Psoas muscle (tissue), 8 donors: ENCODE data around the gene FAM9A. TPM values are rescaled to one million over a fixed set of nuclear protein-coding genes. Genes with fewer than 3 reads are reported as not detected.
A peak's percentile ranks its signal among the peaks of the same experiment; 100 is the strongest.

Experiments
- ATAC-seq, 4 donors: fragments of 200-7000 bp; cut with Tn5 transposase; one replicate each; pipeline ENCODE4 v1.9.1; 2020; ENCODE audit warnings: moderate library complexity in 3 of 4, mild to moderate bottlenecking in 2 of 4
- DNase-seq, 2 donors: peaks; one replicate each; pipeline ENCODE4 v3.0.0-alpha.2; 2020
- H3K27ac ChIP-seq: fragments of 200-600 bp; one replicate; pipeline ENCODE4 v1.8.0; 2022
- H3K27me3 ChIP-seq, 3 donors: fragments of 200-600 bp in 1 of 3; one replicate each; pipeline versions ENCODE4 v1.6.1 to v1.8.0; 2013 to 2022; ENCODE audit warnings: low read length in 2 of 3, mild to moderate bottlenecking in 2 of 3, moderate library complexity in 1 of 3; ENCODE audit not compliant: insufficient read depth in 3 of 3
- H3K36me3 ChIP-seq, 2 donors: fragments of 200-600 bp in 1 of 2; one replicate each; pipeline versions ENCODE4 v1.6.1 to v1.8.0; 2013 to 2022; ENCODE audit warnings: low read depth in 1 of 2, mild to moderate bottlenecking in 1 of 2, moderate library complexity in 1 of 2; ENCODE audit not compliant: insufficient read depth in 1 of 2
- H3K4me1 ChIP-seq: fragments of 200-600 bp; one replicate; pipeline ENCODE4 v1.8.0; 2022
- H3K4me3 ChIP-seq: fragments of 200-600 bp; one replicate; pipeline ENCODE4 v1.8.0; 2022; ENCODE audit warnings: mild to moderate bottlenecking
- H3K9me3 ChIP-seq: fragments of 200-600 bp; one replicate; pipeline ENCODE4 v1.8.0; 2022
- WGBS, 3 donors: extraction: QIAGEN DNeasy Blood & Tissue Kit; methylation state at CpG; one replicate each; pipeline versions ENCODE4 v1.1.6 to v1.1.7; 2013; 5-methylcytosine and 5-hydroxymethylcytosine counted together
- intact Hi-C, 2 donors: fragments of 100-400 bp; cut with DNase I; formaldehyde crosslinking; loops; one replicate each; pipeline versions ENCODE4 v1.11.0 to v1.14.2; 2022
- polyA plus RNA-seq, 3 donors: library from polyadenylated mRNA; stranded (reverse); fragments of 200-250 nt; gene quantifications; one replicate each; pipeline ENCODE4 v1.2.3, GENCODE V29; 2013
- total RNA-seq, 4 donors: library from RNA; stranded (reverse); fragmentation: NEBNext Ultra II Directional in 2 of 4; extraction: Animal tissue kit (Norgen Biotek cat#: 25700) in 2 of 4; gene quantifications; one replicate each; pipeline versions ENCODE4 v1.2.1 to v1.2.4, GENCODE V29; 2021 to 2023
- TF ChIP-seq, protein P1 (sequence below): fragments of 200-600 bp; IDR thresholded peaks from one replicate; pipeline ENCODE4 v1.8.0; 2022; ENCODE audit warnings: antibody characterized with exemption
- donor health status: healthy with polysubstance abuse.
- donor health status: DM: no; HTN: no; CAD: no; lungs with moderate emphysema.
- donor health status: Bipolar disorder and iron deficiency.
- donor health status: healthy.
- donor health status: DM: yes; HTN: yes; CAD: no.
- donor health status: DM: no; HTN: no; CAD: no.
- donor health status: DM: no; HTN: no; CAD: no.
- donor health status: DM: yes; HTN: yes; CAD: no.

The FAM9A gene
- total and polyA plus RNA-seq, 7 donors: not detected

DNA sequence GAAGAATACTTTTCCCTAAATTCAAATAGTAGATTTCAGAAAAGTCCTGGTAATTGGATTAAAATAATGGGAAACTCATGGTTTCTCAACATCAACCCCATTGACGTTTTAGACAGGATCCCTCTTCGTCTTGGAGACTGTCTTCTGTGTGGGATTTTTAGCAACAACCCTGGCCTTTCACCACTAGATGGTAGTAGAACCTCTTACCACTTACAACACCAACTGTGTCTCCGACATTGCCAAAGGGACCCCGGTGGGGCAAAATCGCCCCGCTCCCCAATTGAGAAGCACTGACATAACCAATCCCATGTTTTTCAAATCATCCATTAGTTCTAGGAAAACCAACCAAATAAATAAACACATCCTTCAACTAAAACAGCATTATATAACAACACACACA, 52.3 kb downstream of the FAM9A start:
- H3K27me3 ChIP-seq: no peaks in the 10 kb centered on the region
- H3K27ac ChIP-seq: no peak overlapping the region
- no peaks in the 10 kb centered on the region for H3K4me1 ChIP-seq
- no peaks in the 10 kb centered on the region for H3K9me3 ChIP-seq
- intact Hi-C loops: loop anchor here (2.0 to 10.0 kb wide), 3 partner anchors 64 to 956 kb away; no protein-coding TSS in a partner anchor
- no peak overlapping the region for H3K4me3 ChIP-seq
- DNase-seq: no peak
- 7 to 11% (median 10%) methylated on average over 6 of the region's 6 CpGs for WGBS, 3 donors
- peak in 1 of 4 donors; percentile 64 for ATAC-seq
- H3K36me3 ChIP-seq: no peaks in the 10 kb centered on the region
- TF ChIP-seq, protein P1, sequence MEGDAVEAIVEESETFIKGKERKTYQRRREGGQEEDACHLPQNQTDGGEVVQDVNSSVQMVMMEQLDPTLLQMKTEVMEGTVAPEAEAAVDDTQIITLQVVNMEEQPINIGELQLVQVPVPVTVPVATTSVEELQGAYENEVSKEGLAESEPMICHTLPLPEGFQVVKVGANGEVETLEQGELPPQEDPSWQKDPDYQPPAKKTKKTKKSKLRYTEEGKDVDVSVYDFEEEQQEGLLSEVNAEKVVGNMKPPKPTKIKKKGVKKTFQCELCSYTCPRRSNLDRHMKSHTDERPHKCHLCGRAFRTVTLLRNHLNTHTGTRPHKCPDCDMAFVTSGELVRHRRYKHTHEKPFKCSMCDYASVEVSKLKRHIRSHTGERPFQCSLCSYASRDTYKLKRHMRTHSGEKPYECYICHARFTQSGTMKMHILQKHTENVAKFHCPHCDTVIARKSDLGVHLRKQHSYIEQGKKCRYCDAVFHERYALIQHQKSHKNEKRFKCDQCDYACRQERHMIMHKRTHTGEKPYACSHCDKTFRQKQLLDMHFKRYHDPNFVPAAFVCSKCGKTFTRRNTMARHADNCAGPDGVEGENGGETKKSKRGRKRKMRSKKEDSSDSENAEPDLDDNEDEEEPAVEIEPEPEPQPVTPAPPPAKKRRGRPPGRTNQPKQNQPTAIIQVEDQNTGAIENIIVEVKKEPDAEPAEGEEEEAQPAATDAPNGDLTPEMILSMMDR: peak; percentile 54

DNA sequence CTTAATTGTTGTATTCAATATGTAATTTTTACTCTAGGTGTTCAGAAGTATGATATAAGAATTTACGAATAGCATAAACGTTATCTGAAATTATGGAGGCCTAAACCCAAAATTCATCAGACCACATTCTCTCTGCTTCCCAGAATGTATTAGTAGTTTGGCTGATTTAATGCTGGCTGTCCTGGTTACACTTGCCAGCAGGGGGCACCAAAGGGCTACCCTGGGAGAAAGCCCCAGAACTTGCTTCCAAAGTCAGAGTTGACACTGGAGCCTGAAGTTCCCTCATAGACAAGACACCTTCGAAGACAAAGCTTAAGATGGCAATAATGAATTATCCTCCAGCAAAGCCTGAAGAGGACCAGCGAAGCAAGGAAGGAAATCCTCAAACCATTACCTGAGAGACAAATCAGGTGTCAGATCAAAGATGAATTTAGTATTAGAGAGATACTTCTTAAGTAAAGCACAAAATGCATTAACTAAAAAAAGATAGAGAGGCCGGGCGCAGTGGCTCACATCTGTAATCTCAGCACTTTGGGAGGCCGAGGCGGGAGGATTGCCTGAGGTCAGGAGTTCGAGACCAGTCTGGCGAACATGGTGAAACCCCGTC, 58.0 kb downstream of the FAM9A start:
- H3K27ac ChIP-seq: no peak overlapping the region
- WGBS, 3 donors: 65 to 82% (median 80%) methylated on average over 11 of the region's 11 CpGs
- TF ChIP-seq, protein P1: peak; percentile 73
- peak in 2 of 4 donors; percentile 58 to 75 for ATAC-seq
- H3K4me1 ChIP-seq: no peaks in the 10 kb centered on the region
- no peak overlapping the region for H3K4me3 ChIP-seq
- peak; percentile 56 to 71 for DNase-seq
- H3K27me3 ChIP-seq: no peaks in the 10 kb centered on the region
- H3K36me3 ChIP-seq: no peaks in the 10 kb centered on the region
- H3K9me3 ChIP-seq: no peaks in the 10 kb centered on the region
- intact Hi-C loops: loop anchor here (5.0 to 10.0 kb wide), 4 partner anchors 72 to 962 kb away; no protein-coding TSS in a partner anchor

- WGBS, 3 donors: 88 to 93% (median 92%) methylated on average over 10 of the region's 10 CpGs
- H3K4me3 ChIP-seq: no peak overlapping the region
- intact Hi-C loops: loop anchor here (5.0 to 10.0 kb wide), 4 partner anchors 73 to 963 kb away; no protein-coding TSS in a partner anchor
Measured at GRCh38 chrX:8741981-8742380, 59.2 kb downstream of the FAM9A start.

More at GRCh38 chrX:8741981-8742380, 59.2 kb downstream of the FAM9A start:
- H3K27me3 ChIP-seq: no peaks in the 10 kb centered on the region
- ATAC-seq (no peak), DNase-seq (no peak)
- TF ChIP-seq, protein P1: no peak
- no peaks in the 10 kb centered on the region for H3K36me3 ChIP-seq
- H3K27ac ChIP-seq: no peak overlapping the region
- H3K4me1 ChIP-seq: no peaks in the 10 kb centered on the region
- no peaks in the 10 kb centered on the region for H3K9me3 ChIP-seq

Other genes with a start within 250 kb of the FAM9A start
- gene ANOS1, start 69.2 kb downstream of the FAM9A start, total RNA-seq: 10 to 100 TPM in 1 of 4 donors, 1 to 10 TPM in 3; 3.4 to 11.7 (median 5.9) TPM
- gene ANOS1, start 69.2 kb downstream of the FAM9A start, polyA plus RNA-seq: 1 to 10 TPM in 2 of 3 donors, under 1 TPM in 1; 0.55 to 2.2 (median 1.7) TPM
- gene FAM9B, start 232.7 kb upstream of the FAM9A start, total RNA-seq: not detected
- not detected for gene FAM9B, start 232.7 kb upstream of the FAM9A start, polyA plus RNA-seq